Keratinocyte (primary cell): ENCODE measurements around the gene FSTL5.

Experiments
- CTCF ChIP-seq, 3 experiments: IDR thresholded peaks in 1 of 3; conservative IDR thresholded peaks in 1 of 3; optimal IDR thresholded peaks in 1 of 3; 2 replicates in 2 of 3; 3 replicates in 1 of 3; pipeline versions ENCODE3 to v1.5.1; 2011; ENCODE audit warnings: low read length in 3 of 3, mild to moderate bottlenecking in 3 of 3, moderate library complexity in 2 of 3, control low read depth in 1 of 3, inconsistent platforms in 1 of 3; ENCODE audit not compliant: insufficient read depth in 2 of 3; ENCODE audit errors: extremely low read depth in 1 of 3
- EZH2 ChIP-seq: IDR thresholded peaks from one replicate; pipeline ENCODE4 v1.6.1; 2012; ENCODE audit warnings: inconsistent platforms, mild to moderate bottlenecking, low read length, moderate library complexity

GRCh38 chr4:161813889-161814288 lies 349.9 kb downstream of the FSTL5 start:
- no peak for TF ChIP-seq CTCF (optimal IDR thresholded peaks at IDR 0.05 in 1 of 3, IDR thresholded peaks at IDR 0.05 in 1 of 3, conservative IDR thresholded peaks at IDR 0.05 in 1 of 3; ENCODE audit: extremely low read depth in 1 of 3, insufficient read depth in 2 of 3, low read length in 3 of 3)
- TF ChIP-seq EZH2, result no peak
